GM18498 (cell line): ENCODE data around the gene PSMD6.

Experiments used
- ATAC-seq: cut with Tn5 transposase; IDR thresholded peaks from one replicate; pipeline ENCODE4 v1.9.1; 2021; ENCODE audit warnings: mild to moderate bottlenecking, moderate library complexity; ENCODE audit not compliant: unreplicated experiment

The PSMD6 gene

GRCh38 chr3:64046996-64047594 lies 23.8 kb upstream of the PSMD6 start:
- ATAC-seq, result no peak

- ATAC-seq, result no peak
These were observed 23.3 kb upstream of the PSMD6 start for GRCh38 chr3:64046592-64046991.

- no peak for ATAC-seq
These were observed 19.7 kb upstream of the PSMD6 start for GRCh38 chr3:64042952-64043351.

GRCh38 chr3:64039981-64040733 lies 16.9 kb upstream of the PSMD6 start:
- no peak for ATAC-seq

- ATAC-seq, result peak; percentile 60
These were observed 16.0 kb upstream of the PSMD6 start for GRCh38 chr3:64039332-64039731.

GRCh38 chr3:64038253-64038767 lies 15.0 kb upstream of the PSMD6 start:
- ATAC-seq, result no peak

GRCh38 chr3:64037084-64037483 lies 13.8 kb upstream of the PSMD6 start:
- no peak for ATAC-seq

GRCh38 chr3:64033069-64033468 lies 9.8 kb upstream of the PSMD6 start:
- no peak for ATAC-seq

GRCh38 chr3:64031540-64032508 lies 8.5 kb upstream of the PSMD6 start:
- ATAC-seq, result no peak

GRCh38 chr3:64030741-64031140 lies 7.4 kb upstream of the PSMD6 start:
- peak; percentile 89 for ATAC-seq

- no peak for ATAC-seq
These were observed 6.0 kb upstream of the PSMD6 start for GRCh38 chr3:64029287-64029686.

GRCh38 chr3:64028754-64029153 lies 5.5 kb upstream of the PSMD6 start:
- ATAC-seq, result no peak

- ATAC-seq, result no peak
These were observed 4.4 kb upstream of the PSMD6 start for GRCh38 chr3:64027658-64028057.

GRCh38 chr3:64026346-64026745 lies 3.1 kb upstream of the PSMD6 start:
- no peak for ATAC-seq

GRCh38 chr3:64023861-64024223 lies 548 bp upstream of the PSMD6 start:
- no peak for ATAC-seq

GRCh38 chr3:64022451-64023186 lies 675 bp downstream of the PSMD6 start:
- ATAC-seq, result peak; percentile 21

- ATAC-seq, result no peak
These were observed 1.4 kb downstream of the PSMD6 start for GRCh38 chr3:64021922-64022321.

GRCh38 chr3:64019879-64020278 lies 3.4 kb downstream of the PSMD6 start:
- ATAC-seq, result no peak

GRCh38 chr3:64019271-64019670 lies 4.0 kb downstream of the PSMD6 start:
- ATAC-seq, result no peak

- no peak for ATAC-seq
These were observed 6.2 kb downstream of the PSMD6 start for GRCh38 chr3:64016941-64017620.
